Stimulated activated naive CD8-positive, alpha-beta T cell treated with anti-CD3 and anti-CD28 coated beads, Interleukin-15, amount 100 ng/mL, for 72 hours (primary cell): ENCODE data around the gene RXYLT1.
"Not testable (repeated sequence)": the region's sequence is repeated elsewhere in the genome, so short reads cannot be mapped to it uniquely, and the experiment has no call there.

Source experiments
- ATAC-seq: fragments of 150-1000 bp; cut with Tn5 transposase; 2 replicates; pipeline ENCODE4 v1.10.0; 2021; ENCODE audit warnings: mild to moderate bottlenecking, moderate library complexity
- DNase-seq, 2 donors: peaks; one replicate each; pipeline ENCODE4 v3.0.0; 2021 to 2022
- H3K27ac Mint-ChIP-seq, 2 donors: one replicate each; pipeline ENCODE4 v1.8.0; 2022; ENCODE audit warnings: mild to moderate bottlenecking in 2 of 2, mixed read lengths in 2 of 2, moderate library complexity in 2 of 2
- H3K27me3 Mint-ChIP-seq: one replicate; pipeline ENCODE4 v1.8.0; 2022; ENCODE audit warnings: mixed read lengths
- H3K4me1 Mint-ChIP-seq: one replicate; pipeline ENCODE4 v1.8.0; 2022; ENCODE audit warnings: mild to moderate bottlenecking, mixed read lengths
- H3K4me3 Mint-ChIP-seq, 2 donors: one replicate each; pipeline ENCODE4 v1.8.0; 2022; ENCODE audit warnings: mild to moderate bottlenecking in 2 of 2, mixed read lengths in 2 of 2, moderate library complexity in 1 of 2
- H3K9me3 Mint-ChIP-seq, 2 donors: one replicate each; pipeline ENCODE4 v1.8.0; 2022; ENCODE audit warnings: mixed read lengths in 2 of 2

The RXYLT1 gene

GRCh38 chr12:63779498-63780481 is at the start of gene RXYLT1:
RXYLT1 (plus strand) TSS chr12:63779909; CDS start chr12:63779961, 52 bp downstream.
- Mint-ChIP-seq H3K9me3 (no peaks in the 10 kb centered on the region), H3K4me1 (peaks cover 32% of the 10 kb centered on the region), H3K27me3 (no peaks in the 10 kb centered on the region), H3K27ac (peak within 1 kb of the TSS; percentile 98 to 99), H3K4me3 (peak within 1 kb of the TSS; percentile 99)
- peak; percentile 85 for DNase-seq
- ATAC-seq, result peak; percentile 96

- not testable (repeated sequence) for ATAC-seq
Measured at GRCh38 chr12:63732779-63733178, 46.9 kb upstream of the RXYLT1 start.

GRCh38 chr12:63733585-63733984 is 46.1 kb upstream of the RXYLT1 start:
- not testable (repeated sequence) for H3K9me3 Mint-ChIP-seq, H3K4me1 Mint-ChIP-seq, H3K27ac Mint-ChIP-seq, ATAC-seq, H3K27me3 Mint-ChIP-seq, DNase-seq, H3K4me3 Mint-ChIP-seq

More at GRCh38 chr12:63732779-63733178, 46.9 kb upstream of the RXYLT1 start:
- not testable (repeated sequence) for H3K4me1 Mint-ChIP-seq, DNase-seq, H3K4me3 Mint-ChIP-seq, H3K27me3 Mint-ChIP-seq, H3K9me3 Mint-ChIP-seq, H3K27ac Mint-ChIP-seq

GRCh38 chr12:63740551-63740950 is 39.2 kb upstream of the RXYLT1 start:
- not testable (repeated sequence) for H3K4me1 Mint-ChIP-seq, H3K9me3 Mint-ChIP-seq, H3K4me3 Mint-ChIP-seq, H3K27ac Mint-ChIP-seq, DNase-seq, H3K27me3 Mint-ChIP-seq
- peak; percentile 48 for ATAC-seq

- not testable (repeated sequence) for H3K9me3 Mint-ChIP-seq, DNase-seq, H3K4me3 Mint-ChIP-seq, ATAC-seq, H3K4me1 Mint-ChIP-seq, H3K27ac Mint-ChIP-seq
- H3K27me3 Mint-ChIP-seq, result peaks cover 10% of the 10 kb centered on the region
Measured at GRCh38 chr12:63741431-63741830, 38.3 kb upstream of the RXYLT1 start.

GRCh38 chr12:63744110-63744509 is 35.6 kb upstream of the RXYLT1 start:
- not testable (repeated sequence) for H3K4me3 Mint-ChIP-seq, DNase-seq

GRCh38 chr12:63746470-63746869 is 33.2 kb upstream of the RXYLT1 start:
- H3K4me3 Mint-ChIP-seq, H3K27me3 Mint-ChIP-seq, DNase-seq, H3K9me3 Mint-ChIP-seq, ATAC-seq, H3K27ac Mint-ChIP-seq, H3K4me1 Mint-ChIP-seq: not testable (repeated sequence)

More at GRCh38 chr12:63744110-63744509, 35.6 kb upstream of the RXYLT1 start:
- not testable (repeated sequence) for H3K27me3 Mint-ChIP-seq, H3K9me3 Mint-ChIP-seq, H3K4me1 Mint-ChIP-seq, ATAC-seq, H3K27ac Mint-ChIP-seq

- not testable (repeated sequence) for ATAC-seq, H3K27ac Mint-ChIP-seq, H3K4me3 Mint-ChIP-seq, DNase-seq, H3K27me3 Mint-ChIP-seq, H3K9me3 Mint-ChIP-seq, H3K4me1 Mint-ChIP-seq
Measured at GRCh38 chr12:63747136-63747535, 32.6 kb upstream of the RXYLT1 start.

GRCh38 chr12:63747553-63747952 is 32.2 kb upstream of the RXYLT1 start:
- no peaks in the 10 kb centered on the region for H3K9me3 Mint-ChIP-seq
- DNase-seq, result no peak
- peaks cover 7% of the 10 kb centered on the region for H3K27me3 Mint-ChIP-seq
- peaks cover 6% of the 10 kb centered on the region for H3K4me1 Mint-ChIP-seq
- no peak for ATAC-seq
- no peak overlapping the region for H3K27ac Mint-ChIP-seq
- H3K4me3 Mint-ChIP-seq, result no peak overlapping the region

GRCh38 chr12:63752283-63752682 is 27.4 kb upstream of the RXYLT1 start:
- Mint-ChIP-seq H3K4me3 (no peak overlapping the region), H3K27me3 (no peaks in the 10 kb centered on the region), H3K4me1 (peaks cover 11% of the 10 kb centered on the region), H3K27ac (no peak overlapping the region), H3K9me3 (no peaks in the 10 kb centered on the region)
- peak; percentile 78 for ATAC-seq
- peak in 1 of 2 donors; percentile 12 for DNase-seq

GRCh38 chr12:63752841-63753240 is 26.9 kb upstream of the RXYLT1 start:
- peaks cover 3% of the 10 kb centered on the region for H3K27me3 Mint-ChIP-seq
- peaks cover 11% of the 10 kb centered on the region for H3K4me1 Mint-ChIP-seq
- H3K27ac Mint-ChIP-seq, result no peak overlapping the region
- no peak overlapping the region for H3K4me3 Mint-ChIP-seq
- no peak for ATAC-seq
- H3K9me3 Mint-ChIP-seq, result no peaks in the 10 kb centered on the region
- DNase-seq, result no peak

GRCh38 chr12:63753743-63754142 is 26.0 kb upstream of the RXYLT1 start:
- Mint-ChIP-seq H3K27me3 (peaks cover 7% of the 10 kb centered on the region), H3K9me3 (no peaks in the 10 kb centered on the region), H3K4me1 (peaks cover 11% of the 10 kb centered on the region), H3K4me3 (no peak overlapping the region), H3K27ac (no peak overlapping the region)
- DNase-seq (no peak), ATAC-seq (no peak)

GRCh38 chr12:63764481-63764880 is 15.2 kb upstream of the RXYLT1 start:
- Mint-ChIP-seq H3K9me3 (no peaks in the 10 kb centered on the region), H3K27ac (no peak overlapping the region), H3K4me3 (no peak overlapping the region), H3K27me3 (peaks cover 17% of the 10 kb centered on the region), H3K4me1 (no peaks in the 10 kb centered on the region)
- DNase-seq, result no peak
- ATAC-seq, result no peak

GRCh38 chr12:63766498-63766897 is 13.2 kb upstream of the RXYLT1 start:
- Mint-ChIP-seq H3K27ac (no peak overlapping the region), H3K4me3 (no peak overlapping the region), H3K27me3 (peaks cover 16% of the 10 kb centered on the region), H3K9me3 (peaks cover 0 to 10% of the 10 kb centered on the region in 2 donors), H3K4me1 (no peaks in the 10 kb centered on the region)
- no peak for ATAC-seq
- DNase-seq, result no peak

GRCh38 chr12:63770375-63770774 is 9.3 kb upstream of the RXYLT1 start:
- H3K4me3 Mint-ChIP-seq, result no peak overlapping the region
- H3K4me1 Mint-ChIP-seq, result no peaks in the 10 kb centered on the region
- H3K27me3 Mint-ChIP-seq, result peaks cover 5% of the 10 kb centered on the region
- peaks cover 0 to 10% of the 10 kb centered on the region in 2 donors for H3K9me3 Mint-ChIP-seq
- peak overlapping the region in 1 of 2 donors; percentile 68 for H3K27ac Mint-ChIP-seq
- no peak for ATAC-seq
- no peak for DNase-seq

- Mint-ChIP-seq H3K9me3 (no peaks in the 10 kb centered on the region), H3K4me1 (peaks cover 32% of the 10 kb centered on the region), H3K27ac (no peak overlapping the region), H3K4me3 (no peak overlapping the region), H3K27me3 (no peaks in the 10 kb centered on the region)
- ATAC-seq (no peak), DNase-seq (no peak)
Measured at GRCh38 chr12:63777340-63777739, 2.4 kb upstream of the RXYLT1 start.
